Measurements from ENCODE around the gene STXBP2.

Gene STXBP2

GRCh38 chr19:7614859-7615741 is 21.8 kb upstream of the STXBP2 start:
- no peak for DNase-seq

GRCh38 chr19:7617172-7617571 is 19.7 kb upstream of the STXBP2 start:
- no peak for DNase-seq

GRCh38 chr19:7617735-7618134 is 19.2 kb upstream of the STXBP2 start:
- no peak for DNase-seq

GRCh38 chr19:7618348-7618747 is 18.6 kb upstream of the STXBP2 start:
- DNase-seq = peak; percentile 37

- peak; percentile 51 for DNase-seq
Observed at GRCh38 chr19:7618771-7619510, 18.0 kb upstream of the STXBP2 start.

GRCh38 chr19:7619671-7620441 is 17.1 kb upstream of the STXBP2 start:
- DNase-seq = no peak

- DNase-seq = no peak
Observed at GRCh38 chr19:7620442-7621412, 16.2 kb upstream of the STXBP2 start.

- DNase-seq = peak; percentile 62
Observed at GRCh38 chr19:7622933-7623685, 13.8 kb upstream of the STXBP2 start.

- DNase-seq = no peak
Observed at GRCh38 chr19:7623725-7624603, 12.9 kb upstream of the STXBP2 start.

GRCh38 chr19:7624810-7625209 is 12.1 kb upstream of the STXBP2 start:
- no peak for DNase-seq

GRCh38 chr19:7625763-7626372 is 11.0 kb upstream of the STXBP2 start:
- DNase-seq = no peak

GRCh38 chr19:7627166-7627565 is 9.7 kb upstream of the STXBP2 start:
- no peak for DNase-seq

- DNase-seq = no peak
Observed at GRCh38 chr19:7628589-7629311, 8.2 kb upstream of the STXBP2 start.

GRCh38 chr19:7629347-7630054 is 7.4 kb upstream of the STXBP2 start, which contains the start of the genes PET100 and XAB2:
TSS of gene PET100 (plus strand) at chr19:7629793. CDS start at chr19:7629834, 41 bp downstream.
TSS of gene XAB2 (minus strand) at chr19:7629545. CDS start at chr19:7629527, 18 bp downstream.
- peak; percentile 99 for DNase-seq

GRCh38 chr19:7631577-7631976 is 5.3 kb upstream of the STXBP2 start:
- DNase-seq = no peak

- no peak for DNase-seq
Observed at GRCh38 chr19:7632340-7633203, 4.3 kb upstream of the STXBP2 start.

GRCh38 chr19:7633698-7634097 is 3.2 kb upstream of the STXBP2 start, which contains the start of gene PCP2:
TSS of gene PCP2 (minus strand) at chr19:7633719. CDS start at chr19:7633457, 262 bp downstream.
- no peak for DNase-seq

Measured in hematopoietic multipotent progenitor cell treated with erythropoietin and hydrocortisone succinate and interleukin-3 and kit ligand, for 6 days (in vitro differentiated cells).